Measurements from ENCODE around the gene TAS1R2. TPM values are rescaled to one million over a fixed set of nuclear protein-coding genes. Genes with fewer than 3 reads are reported as not detected.

TAS1R2 gene
- polyA plus RNA-seq, 2 of the 4 experiments (the other 2 are of a cell fraction), result not detected

GRCh38 chr1:18803851-18804250 is 55.6 kb downstream of the TAS1R2 start:
- no peak overlapping the region for H3K4me2 ChIP-seq
- ChIA-PET CTCF (interaction anchor here (1.5 kb wide), 1 partner anchor 207 kb away, joined by 3 read pairs; no protein-coding TSS in a partner anchor), POLR2A (no interaction called here)
- H3K27ac ChIP-seq, result no peak overlapping the region
- H3K4me1 ChIP-seq, result peaks cover 5% of the 10 kb centered on the region; the same call in 1 of the 3 replicates
- whole genome bisulfite sequencing (ENCODE audit: missing lambda C conversion rate), result 62% methylated on average over 4 of the region's 10 CpGs
- DNase-seq (ENCODE audit: low read depth in 1 of 2, low spot score in 1 of 2), result no peak
- H3K4me3 ChIP-seq, result no peak overlapping the region
- no peak for ATAC-seq
- TF ChIP-seq, protein P1, sequence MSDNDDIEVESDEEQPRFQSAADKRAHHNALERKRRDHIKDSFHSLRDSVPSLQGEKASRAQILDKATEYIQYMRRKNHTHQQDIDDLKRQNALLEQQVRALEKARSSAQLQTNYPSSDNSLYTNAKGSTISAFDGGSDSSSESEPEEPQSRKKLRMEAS (IDR thresholded peaks at IDR 0.05), result no peak
- TF ChIP-seq SREBF2 (IDR thresholded peaks at IDR 0.05) (no peak), ZSCAN20 (CRISPR knock-in tag; IDR thresholded peaks at IDR 0.05) (no peak), EP300 (IDR thresholded peaks at IDR 0.05) (no peak)
- no peaks in the 10 kb centered on the region for H3K9me3 ChIP-seq
- no peak for FAIRE-seq

DNA sequence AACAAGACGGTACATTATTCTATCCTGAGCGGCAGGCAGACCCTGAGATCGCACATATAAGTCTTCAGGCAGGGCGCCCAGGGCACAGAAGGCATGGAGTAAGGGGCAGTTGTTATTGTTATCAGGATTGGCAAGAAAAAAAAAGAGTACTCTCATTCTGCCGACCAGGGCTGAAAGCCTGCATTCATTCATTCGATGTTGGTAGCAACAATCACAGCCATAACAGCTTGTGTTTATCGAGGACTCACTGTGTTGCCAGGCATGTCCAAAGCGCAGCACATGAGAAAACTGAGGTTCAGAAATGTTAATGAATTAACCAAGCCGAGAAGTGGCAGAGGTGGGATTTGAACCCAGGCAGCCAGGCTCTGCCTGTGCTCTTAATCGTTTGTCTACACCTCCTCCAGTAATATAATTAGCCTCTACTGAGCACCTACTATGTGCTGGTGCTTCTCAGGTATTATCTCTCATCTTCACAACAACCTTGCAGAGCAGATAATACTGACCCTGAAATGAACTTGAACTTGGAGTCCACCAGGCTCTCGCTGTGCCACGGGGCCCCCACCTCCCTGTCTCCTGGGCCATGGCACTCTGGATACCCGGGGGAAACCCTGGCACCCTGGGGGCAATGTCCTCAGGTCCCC is 56.2 kb downstream of the TAS1R2 start:
- FAIRE-seq, result no peak

GRCh38 chr1:18802231-18802630 is 57.2 kb downstream of the TAS1R2 start:
- DNase-seq (ENCODE audit: low read depth in 1 of 2, low spot score in 1 of 2) (no peak), FAIRE-seq (no peak), ATAC-seq (no peak)
- WGBS (ENCODE audit: missing lambda C conversion rate), result 6% methylated on average over 3 of the region's 3 CpGs
- ChIA-PET CTCF (no interaction called here), POLR2A (no interaction called here)
- Histone ChIP-seq H3K4me3 (no peak overlapping the region), H3K27ac (no peak overlapping the region), H3K4me2 (no peak overlapping the region), H3K9me3 (no peaks in the 10 kb centered on the region), H3K4me1 (peaks cover 5% of the 10 kb centered on the region; the same call in 1 of the 3 replicates)
- no peak for TF ChIP-seq KDM1A (IDR thresholded peaks at IDR 0.05; ENCODE audit: low read depth)

More for the DNA sequence above, 56.2 kb downstream of the TAS1R2 start:
- DNase-seq (ENCODE audit: low read depth in 1 of 2, low spot score in 1 of 2), result no peak
- no peak for ATAC-seq
- Histone ChIP-seq H3K27ac (no peak overlapping the region), H3K4me2 (no peak overlapping the region), H3K4me3 (no peak overlapping the region), H3K9me3 (no peaks in the 10 kb centered on the region), H3K4me1 (peaks cover 5% of the 10 kb centered on the region; the same call in 1 of the 3 replicates)
- TF ChIP-seq CEBPB (IDR thresholded peaks at IDR 0.05) (no peak), BHLHE40 (IDR thresholded peaks at IDR 0.05; ENCODE audit: low read depth, low read length) (no peak), RNF2 (IDR thresholded peaks at IDR 0.05; ENCODE audit: borderline replicate concordance, low read depth) (no peak), HOXB5 (CRISPR knock-in tag; IDR thresholded peaks at IDR 0.05) (no peak)
- CTCF ChIA-PET, result no interaction called here
- 13% methylated on average over 11 of the region's 13 CpGs for WGBS (ENCODE audit: missing lambda C conversion rate)
- POLR2A ChIA-PET, result no interaction called here

DNA sequence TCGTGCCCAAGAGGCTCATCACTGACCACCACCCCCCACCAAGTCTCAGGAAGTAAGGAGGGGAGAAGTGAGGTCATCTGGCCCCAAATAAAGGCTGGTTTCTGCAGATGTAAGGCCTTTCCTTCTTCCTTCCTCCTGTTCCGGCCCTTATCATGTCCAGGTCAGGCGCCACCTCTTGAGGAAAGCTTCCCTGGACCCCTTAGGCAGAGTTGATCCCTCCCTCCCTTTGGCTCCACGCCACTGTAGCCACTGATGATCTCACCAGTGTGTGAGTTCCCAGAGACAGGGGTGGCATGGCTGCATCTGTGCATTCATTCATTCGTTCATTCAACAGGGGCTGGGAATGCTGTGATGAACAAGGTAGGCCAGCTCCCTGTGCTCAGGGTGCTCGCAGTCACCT is 59.2 kb downstream of the TAS1R2 start:
- TF ChIP-seq FOSL2 (IDR thresholded peaks at IDR 0.05), result no peak
- TF ChIP-seq FOSL2 (CRISPR knock-in tag; IDR thresholded peaks at IDR 0.05), result no peak
- TF ChIP-seq SREBF2 (IDR thresholded peaks at IDR 0.05), result no peak
- no peak overlapping the region for H3K4me3 ChIP-seq
- no peak overlapping the region for H3K27ac ChIP-seq
- FAIRE-seq, result no peak
- 61% methylated on average over 6 of the region's 6 CpGs for WGBS (ENCODE audit: missing lambda C conversion rate)
- no peak for DNase-seq (ENCODE audit: low read depth in 1 of 2, low spot score in 1 of 2)
- no peak overlapping the region for H3K4me2 ChIP-seq
- ChIA-PET POLR2A (no interaction called here), CTCF (no interaction called here)
- ATAC-seq, result no peak
- H3K4me1 ChIP-seq, result no peaks in the 10 kb centered on the region
- H3K9me3 ChIP-seq, result no peaks in the 10 kb centered on the region

DNA sequence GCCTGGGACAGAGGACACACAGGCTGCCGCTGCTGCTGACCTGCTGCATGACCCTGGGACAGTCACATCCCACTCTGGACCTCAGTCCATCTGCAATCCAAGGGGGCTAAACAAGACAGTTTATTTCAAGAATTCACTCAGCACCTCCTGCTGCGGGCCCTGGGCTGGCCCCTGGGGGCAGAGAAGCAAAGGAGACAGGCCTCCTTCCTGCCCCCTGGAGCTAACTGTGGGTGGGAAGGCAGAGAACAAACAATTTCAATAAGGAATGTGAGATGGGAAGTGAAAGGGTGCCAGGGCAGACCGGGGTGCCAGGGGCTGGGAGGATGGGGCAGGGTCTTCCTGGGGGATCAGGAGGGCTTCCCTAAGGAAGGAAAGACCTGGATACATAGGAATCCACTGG is 60.0 kb downstream of the TAS1R2 start:
- no peak for TF ChIP-seq EHMT2 (IDR thresholded peaks at IDR 0.05; ENCODE audit: low read depth)
- no peak for TF ChIP-seq MAZ (IDR thresholded peaks at IDR 0.05; ENCODE audit: borderline replicate concordance, low read depth, low read length)
- no peak for TF ChIP-seq CBX8 (IDR thresholded peaks at IDR 0.05)
- TF ChIP-seq, protein P2, sequence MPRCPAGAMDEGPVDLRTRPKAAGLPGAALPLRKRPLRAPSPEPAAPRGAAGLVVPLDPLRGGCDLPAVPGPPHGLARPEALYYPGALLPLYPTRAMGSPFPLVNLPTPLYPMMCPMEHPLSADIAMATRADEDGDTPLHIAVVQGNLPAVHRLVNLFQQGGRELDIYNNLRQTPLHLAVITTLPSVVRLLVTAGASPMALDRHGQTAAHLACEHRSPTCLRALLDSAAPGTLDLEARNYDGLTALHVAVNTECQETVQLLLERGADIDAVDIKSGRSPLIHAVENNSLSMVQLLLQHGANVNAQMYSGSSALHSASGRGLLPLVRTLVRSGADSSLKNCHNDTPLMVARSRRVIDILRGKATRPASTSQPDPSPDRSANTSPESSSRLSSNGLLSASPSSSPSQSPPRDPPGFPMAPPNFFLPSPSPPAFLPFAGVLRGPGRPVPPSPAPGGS (IDR thresholded peaks at IDR 0.05), result no peak
- TF ChIP-seq USF2 (IDR thresholded peaks at IDR 0.05), result no peak
- TF ChIP-seq RFX5 (IDR thresholded peaks at IDR 0.05), result no peak
- TF ChIP-seq CBX2 (IDR thresholded peaks at IDR 0.05; ENCODE audit: borderline replicate concordance, low read depth), result no peak
- no peak for TF ChIP-seq RNF2 (IDR thresholded peaks at IDR 0.05; ENCODE audit: borderline replicate concordance, low read depth)
- TF ChIP-seq TP53 (CRISPR knock-in tag; IDR thresholded peaks at IDR 0.05), result no peak
- Histone ChIP-seq H3K9me3 (no peaks in the 10 kb centered on the region), H3K27ac (no peak overlapping the region), H3K4me2 (no peak overlapping the region), H3K4me1 (no peaks in the 10 kb centered on the region), H3K4me3 (no peak overlapping the region)
- DNase-seq (ENCODE audit: low read depth in 1 of 2, low spot score in 1 of 2) (no peak), FAIRE-seq (no peak), ATAC-seq (no peak)
- ChIA-PET CTCF (no interaction called here), POLR2A (no interaction called here)
- 33% methylated on average over 3 of the region's 3 CpGs for WGBS (ENCODE audit: missing lambda C conversion rate)

Measured in A549 (cell line).